OCI-LY7 (cell line): ENCODE results near the gene TTLL3.

Experiments
- EZH2phosphoT487 ChIP-seq: fragments of 200-600 bp; sonication (generic); IDR thresholded peaks from 2 replicates; pipeline ENCODE4 v1.6.1; 2018; ENCODE audit warnings: low read depth, borderline replicate concordance, mild to moderate bottlenecking, mixed run types, antibody characterized with exemption, low read length, moderate library complexity, mixed read lengths
- TF ChIP-seq, protein P1 (sequence below): fragments of 200-600 bp; sonication (generic); conservative IDR thresholded peaks from 2 replicates; pipeline ENCODE4 v1.5.1; 2014; ENCODE audit warnings: mild to moderate bottlenecking, antibody characterized with exemption, low read length, moderate library complexity, mixed read lengths

DNA sequence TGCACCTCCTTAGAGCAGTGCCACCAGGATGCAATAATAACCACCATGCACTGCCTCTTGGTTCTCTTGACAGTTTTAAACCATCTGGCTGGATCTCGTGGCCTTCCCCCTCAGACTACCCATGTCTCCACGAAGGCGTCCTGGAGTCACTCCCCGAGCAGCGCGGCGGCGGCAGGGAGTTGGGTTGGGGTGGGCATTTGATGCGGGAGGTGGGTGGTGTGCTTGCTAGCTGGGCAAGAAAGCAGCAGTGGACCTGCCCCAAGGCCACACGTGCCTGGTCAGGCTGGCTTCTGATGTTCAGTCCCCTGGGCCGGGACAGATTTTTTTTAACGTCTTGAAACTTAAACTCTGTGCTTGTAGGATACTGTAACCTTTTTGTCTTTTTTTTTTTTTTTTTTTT, 3.9 kb upstream of the TTLL3 start:
- TF ChIP-seq, protein P1, sequence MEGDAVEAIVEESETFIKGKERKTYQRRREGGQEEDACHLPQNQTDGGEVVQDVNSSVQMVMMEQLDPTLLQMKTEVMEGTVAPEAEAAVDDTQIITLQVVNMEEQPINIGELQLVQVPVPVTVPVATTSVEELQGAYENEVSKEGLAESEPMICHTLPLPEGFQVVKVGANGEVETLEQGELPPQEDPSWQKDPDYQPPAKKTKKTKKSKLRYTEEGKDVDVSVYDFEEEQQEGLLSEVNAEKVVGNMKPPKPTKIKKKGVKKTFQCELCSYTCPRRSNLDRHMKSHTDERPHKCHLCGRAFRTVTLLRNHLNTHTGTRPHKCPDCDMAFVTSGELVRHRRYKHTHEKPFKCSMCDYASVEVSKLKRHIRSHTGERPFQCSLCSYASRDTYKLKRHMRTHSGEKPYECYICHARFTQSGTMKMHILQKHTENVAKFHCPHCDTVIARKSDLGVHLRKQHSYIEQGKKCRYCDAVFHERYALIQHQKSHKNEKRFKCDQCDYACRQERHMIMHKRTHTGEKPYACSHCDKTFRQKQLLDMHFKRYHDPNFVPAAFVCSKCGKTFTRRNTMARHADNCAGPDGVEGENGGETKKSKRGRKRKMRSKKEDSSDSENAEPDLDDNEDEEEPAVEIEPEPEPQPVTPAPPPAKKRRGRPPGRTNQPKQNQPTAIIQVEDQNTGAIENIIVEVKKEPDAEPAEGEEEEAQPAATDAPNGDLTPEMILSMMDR: no peak
- no peak for TF ChIP-seq EZH2phosphoT487
